Activated CD4-positive, alpha-beta memory T cell treated with anti-CD3 and anti-CD28 coated beads for 36 hours (primary cell): ENCODE measurements around the gene ZNF460. TPM values are rescaled to one million over a fixed set of nuclear protein-coding genes. Genes with fewer than 3 reads are reported as not detected.
A peak's percentile ranks its signal among the peaks of the same experiment; 100 is the strongest.

Source experiments
- CTCF ChIA-PET: fragments of 350-600 bp; sonication (Branson Sonifier 250); formaldehyde crosslinking; loops from one replicate; lab custom pipeline; 2021; ENCODE audit warnings: antibody characterized with exemption, inconsistent platforms; lab: Charles Lee
- POLR2A ChIA-PET: fragments of 350-600 bp; sonication (Branson Sonifier 250); formaldehyde crosslinking; loops from one replicate; lab custom pipeline; 2021; ENCODE audit warnings: antibody characterized with exemption; lab: Charles Lee
- DNase-seq: peaks from one replicate; pipeline ENCODE4 v3.0.0-alpha.2; 2020
- H3K27ac Mint-ChIP-seq: one replicate; pipeline ENCODE4 v1.8.0; 2021; ENCODE audit warnings: mixed read lengths
- H3K27me3 Mint-ChIP-seq: one replicate; pipeline ENCODE4 v1.8.0; 2021; ENCODE audit warnings: mixed read lengths
- H3K36me3 Mint-ChIP-seq: one replicate; pipeline ENCODE4 v1.8.0; 2021; ENCODE audit warnings: mixed read lengths
- H3K4me1 Mint-ChIP-seq: one replicate; pipeline ENCODE4 v1.8.0; 2021; ENCODE audit warnings: low read depth, mixed read lengths
- H3K4me3 Mint-ChIP-seq: one replicate; pipeline ENCODE4 v1.8.0; 2021; ENCODE audit warnings: mild to moderate bottlenecking, mixed read lengths
- H3K9me3 Mint-ChIP-seq: one replicate; pipeline ENCODE4 v1.8.0; 2021; ENCODE audit warnings: mixed read lengths
- intact Hi-C: fragments of 100-400 bp; cut with micrococcal nuclease; formaldehyde crosslinking; loops from one replicate; pipeline ENCODE4 v1.15.1; 2023
- total RNA-seq, 2 experiments: library from RNA; stranded (reverse); gene quantifications; one replicate each; pipeline ENCODE4 v1.2.3, GENCODE V29; 2021

ZNF460 gene
- total RNA-seq, 2 experiments from 2014 or later: 45.5 to 45.8 TPM

DNA sequence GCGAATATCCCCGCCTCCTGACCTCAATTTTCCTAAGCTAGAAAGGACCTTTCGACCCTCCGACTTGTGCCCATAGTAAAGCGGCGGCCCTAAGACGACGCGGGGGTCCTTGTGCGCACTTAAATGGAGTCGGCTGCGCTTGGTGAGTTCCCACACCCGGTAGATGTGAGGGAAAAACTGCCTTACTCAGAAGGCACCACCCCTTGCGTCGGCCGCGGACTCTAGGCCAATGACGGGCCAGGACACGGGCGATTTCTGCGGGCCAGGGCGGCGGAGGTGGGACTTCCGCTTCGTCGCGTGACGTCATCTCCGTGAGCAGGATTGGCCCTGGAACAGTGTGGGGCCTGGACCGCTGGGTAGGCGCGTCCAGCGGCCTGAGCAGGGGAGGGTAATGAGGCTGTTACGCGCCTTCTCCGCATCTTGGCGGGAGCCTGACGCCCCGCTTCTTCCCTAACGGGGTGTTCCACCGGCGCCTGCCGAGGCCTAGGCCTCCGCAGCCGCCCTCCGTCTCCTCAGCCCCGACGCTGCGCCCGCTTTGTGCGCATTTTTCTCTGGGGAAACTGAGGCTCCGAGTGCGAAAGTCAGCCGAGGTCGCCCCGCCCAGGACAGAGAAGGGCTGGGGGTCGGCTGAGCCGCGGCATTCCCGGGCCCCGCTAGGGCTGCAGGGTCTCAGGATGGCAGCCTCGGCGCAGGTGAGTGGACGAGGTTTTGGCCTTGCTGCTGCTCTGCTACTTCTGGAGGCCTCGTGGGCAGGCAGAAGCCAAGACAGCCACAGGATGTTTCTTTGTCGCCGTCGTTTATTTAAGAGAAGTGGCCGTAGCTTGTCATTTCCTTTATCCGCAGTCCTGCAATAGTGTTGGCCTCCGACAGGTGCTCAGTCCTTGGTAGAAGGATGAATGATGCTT, 40.1 kb downstream of the ZNF460 start, which contains the start of gene ZNF543:
Gene ZNF543 (plus strand): TSS at position 293 of the 905 bp plus-strand sequence. CDS start 382 bp downstream, at position 675.
- POLR2A ChIA-PET: no interaction called here
- peaks cover 46% of the 10 kb centered on the region for H3K36me3 Mint-ChIP-seq
- CTCF ChIA-PET: interaction anchor here (0.6 kb wide), 1 partner anchor 835 kb away, joined by 3 read pairs; no protein-coding TSS in a partner anchor
- intact Hi-C loops: loop anchor here (1.0 kb wide), 3 partner anchors 31 to 43 kb away; partner anchors contain the start of genes TRAPPC2B, ZNF304, ZNF460 and ZNF547
- H3K4me3 Mint-ChIP-seq: peak within 1 kb of the TSS; percentile 85
- H3K9me3 Mint-ChIP-seq: peaks cover 41% of the 10 kb centered on the region
- H3K4me1 Mint-ChIP-seq: peaks cover 24% of the 10 kb centered on the region
- peak within 1 kb of the TSS; percentile 83 for H3K27ac Mint-ChIP-seq
- DNase-seq: peak; percentile 96
- peaks cover 18% of the 10 kb centered on the region for H3K27me3 Mint-ChIP-seq

DNA sequence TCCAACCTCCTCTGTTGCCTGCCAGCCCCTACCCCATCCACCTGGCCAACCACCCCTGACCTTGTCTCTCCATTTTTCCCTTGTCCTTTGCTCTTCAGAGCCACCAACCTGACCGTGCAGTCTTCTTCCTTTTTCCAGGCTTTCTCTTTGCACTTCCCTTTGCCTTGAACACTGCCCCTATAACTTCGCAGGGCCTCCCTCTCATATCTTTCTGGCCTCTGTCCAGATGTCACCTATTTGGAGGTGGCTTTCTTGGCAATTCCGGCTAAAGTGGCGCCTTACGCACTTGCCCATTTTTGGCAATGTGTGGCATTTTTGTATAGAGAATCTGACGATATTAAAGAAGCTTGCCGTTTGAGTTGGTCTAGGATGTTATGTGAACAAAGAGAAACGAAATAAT, 40.8 kb downstream of the ZNF460 start:
- ChIA-PET CTCF (interaction anchor here (0.6 kb wide), 1 partner anchor 834 kb away, joined by 3 read pairs; no protein-coding TSS in a partner anchor), POLR2A (no interaction called here)
- intact Hi-C loops: no loop called here
- Mint-ChIP-seq H3K9me3 (peaks cover 40% of the 10 kb centered on the region), H3K4me1 (peaks cover 24% of the 10 kb centered on the region), H3K4me3 (peak overlapping the region; percentile 85), H3K27ac (peak overlapping the region; percentile 83), H3K27me3 (peaks cover 11% of the 10 kb centered on the region), H3K36me3 (peaks cover 49% of the 10 kb centered on the region)
- DNase-seq: no peak

DNA sequence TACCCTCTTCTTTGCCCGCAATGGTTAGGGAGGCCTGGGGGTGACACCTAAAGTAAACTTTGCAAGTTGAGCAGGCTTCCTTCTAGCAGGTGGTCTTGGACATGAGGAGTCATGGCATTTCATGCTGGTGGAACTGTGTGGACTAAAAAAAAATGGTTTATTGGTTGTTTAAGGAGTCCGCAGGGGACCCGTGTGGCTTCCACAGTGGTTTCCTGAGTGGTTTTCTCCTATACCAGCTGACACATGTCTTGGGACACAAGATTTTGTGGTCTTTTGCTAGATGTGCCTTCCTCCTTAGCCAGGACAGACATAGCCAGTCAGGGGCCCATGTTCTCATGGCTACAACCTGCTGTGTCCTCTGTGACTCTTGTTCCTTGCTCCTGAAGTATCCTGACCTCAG, 41.5 kb downstream of the ZNF460 start:
- Mint-ChIP-seq H3K4me3 (peak overlapping the region; percentile 85), H3K27me3 (peaks cover 7% of the 10 kb centered on the region), H3K9me3 (peaks cover 42% of the 10 kb centered on the region), H3K36me3 (peaks cover 53% of the 10 kb centered on the region), H3K27ac (no peak overlapping the region), H3K4me1 (peaks cover 24% of the 10 kb centered on the region)
- ChIA-PET POLR2A (no interaction called here), CTCF (no interaction called here)
- intact Hi-C loops: no loop called here
- no peak for DNase-seq

DNA sequence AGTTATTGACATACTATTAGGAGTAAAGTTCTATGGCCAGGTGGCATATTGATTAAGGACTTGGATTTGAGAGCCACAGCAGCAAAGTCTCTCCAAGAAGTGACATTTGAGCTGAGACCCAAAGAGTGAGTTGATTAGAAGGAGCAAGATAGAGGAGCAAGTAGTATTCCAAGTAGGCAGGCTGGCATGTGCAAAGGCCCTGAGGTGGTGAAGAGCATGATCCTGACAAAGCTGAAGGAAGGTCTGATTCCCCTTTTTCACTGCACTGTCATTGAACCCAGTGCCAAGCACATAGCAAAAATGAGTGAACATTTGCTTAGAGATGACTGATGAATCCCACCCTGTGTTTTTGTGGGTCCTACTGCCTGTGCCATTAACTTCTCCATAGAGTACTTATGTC, 44.7 kb downstream of the ZNF460 start:
- DNase-seq: no peak
- Mint-ChIP-seq H3K36me3 (peaks cover 80% of the 10 kb centered on the region), H3K27ac (no peak overlapping the region), H3K27me3 (no peaks in the 10 kb centered on the region), H3K4me1 (peaks cover 21% of the 10 kb centered on the region), H3K9me3 (peaks cover 71% of the 10 kb centered on the region), H3K4me3 (no peak overlapping the region)
- intact Hi-C loops: no loop called here
- CTCF ChIA-PET: no interaction called here
- POLR2A ChIA-PET: no interaction called here

DNA sequence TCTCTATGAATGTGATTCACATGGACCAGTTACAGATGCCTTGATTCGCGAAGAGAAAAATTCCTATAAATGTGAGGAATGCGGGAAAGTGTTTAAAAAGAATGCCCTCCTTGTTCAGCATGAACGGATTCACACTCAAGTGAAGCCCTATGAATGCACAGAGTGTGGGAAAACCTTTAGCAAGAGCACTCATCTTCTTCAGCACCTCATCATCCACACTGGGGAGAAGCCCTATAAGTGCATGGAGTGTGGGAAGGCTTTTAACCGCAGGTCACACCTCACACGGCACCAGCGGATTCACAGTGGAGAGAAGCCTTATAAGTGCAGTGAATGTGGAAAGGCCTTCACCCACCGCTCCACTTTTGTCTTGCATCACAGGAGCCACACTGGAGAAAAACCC, 47.7 kb downstream of the ZNF460 start:
- H3K4me1 Mint-ChIP-seq: no peaks in the 10 kb centered on the region
- H3K27ac Mint-ChIP-seq: no peak overlapping the region
- CTCF ChIA-PET: no interaction called here
- intact Hi-C loops: no loop called here
- H3K9me3 Mint-ChIP-seq: peaks cover 78% of the 10 kb centered on the region
- POLR2A ChIA-PET: no interaction called here
- DNase-seq: no peak
- H3K27me3 Mint-ChIP-seq: no peaks in the 10 kb centered on the region
- H3K4me3 Mint-ChIP-seq: no peak overlapping the region
- peaks cover 75% of the 10 kb centered on the region for H3K36me3 Mint-ChIP-seq

DNA sequence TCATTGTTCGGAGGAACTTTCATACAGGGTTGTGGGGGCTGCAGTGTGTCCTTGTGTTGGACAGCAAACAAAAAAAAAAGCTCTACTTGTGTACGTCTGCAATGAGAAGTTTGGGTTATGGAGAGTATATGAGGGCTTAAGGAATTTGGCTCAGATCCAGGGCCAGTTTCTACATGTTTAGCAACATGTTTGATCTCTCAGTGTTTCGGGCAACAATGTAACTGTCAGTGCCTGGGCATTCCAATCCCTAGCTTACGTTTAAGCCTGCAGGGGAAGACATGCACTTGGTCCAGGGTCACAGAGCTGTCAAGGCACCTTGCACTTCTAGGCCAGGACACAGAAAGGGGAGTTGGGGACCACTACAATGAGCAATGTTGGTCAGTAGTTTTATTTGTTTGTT, 53.9 kb downstream of the ZNF460 start:
- CTCF ChIA-PET: no interaction called here
- H3K36me3 Mint-ChIP-seq: peaks cover 40% of the 10 kb centered on the region
- no peak for DNase-seq
- peaks cover 58% of the 10 kb centered on the region for H3K9me3 Mint-ChIP-seq
- H3K27ac Mint-ChIP-seq: no peak overlapping the region
- no peaks in the 10 kb centered on the region for H3K4me1 Mint-ChIP-seq
- no peaks in the 10 kb centered on the region for H3K27me3 Mint-ChIP-seq
- H3K4me3 Mint-ChIP-seq: no peak overlapping the region
- intact Hi-C loops: no loop called here
- POLR2A ChIA-PET: no interaction called here

DNA sequence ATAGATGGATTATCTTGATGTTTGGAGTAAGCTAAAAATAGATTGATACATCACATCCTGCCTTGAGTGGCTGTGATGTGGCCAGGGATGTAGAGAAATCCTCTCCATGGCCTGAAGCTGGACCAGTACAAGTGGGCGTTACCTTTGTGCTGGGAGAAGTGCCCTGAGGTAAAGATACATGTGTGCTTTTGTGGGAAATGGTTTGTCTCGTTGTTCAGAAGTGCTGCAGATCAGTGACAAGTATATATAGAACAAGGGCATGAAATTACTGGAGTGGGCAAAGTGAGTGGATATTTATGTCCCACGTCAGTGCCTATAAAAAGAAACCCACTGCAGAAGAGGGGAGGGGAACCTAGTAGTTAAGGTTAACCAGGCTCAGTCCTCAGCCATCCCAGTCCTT, 58.6 kb downstream of the ZNF460 start:
- no peak for DNase-seq
- H3K4me3 Mint-ChIP-seq: no peak overlapping the region
- peaks cover 38% of the 10 kb centered on the region for H3K9me3 Mint-ChIP-seq
- H3K4me1 Mint-ChIP-seq: no peaks in the 10 kb centered on the region
- H3K27me3 Mint-ChIP-seq: no peaks in the 10 kb centered on the region
- H3K27ac Mint-ChIP-seq: no peak overlapping the region
- H3K36me3 Mint-ChIP-seq: peaks cover 23% of the 10 kb centered on the region
- intact Hi-C loops: no loop called here
- CTCF ChIA-PET: interaction anchor here (0.6 kb wide), 1 partner anchor 164 kb away, joined by 5 read pairs; no protein-coding TSS in a partner anchor
- POLR2A ChIA-PET: no interaction called here

DNA sequence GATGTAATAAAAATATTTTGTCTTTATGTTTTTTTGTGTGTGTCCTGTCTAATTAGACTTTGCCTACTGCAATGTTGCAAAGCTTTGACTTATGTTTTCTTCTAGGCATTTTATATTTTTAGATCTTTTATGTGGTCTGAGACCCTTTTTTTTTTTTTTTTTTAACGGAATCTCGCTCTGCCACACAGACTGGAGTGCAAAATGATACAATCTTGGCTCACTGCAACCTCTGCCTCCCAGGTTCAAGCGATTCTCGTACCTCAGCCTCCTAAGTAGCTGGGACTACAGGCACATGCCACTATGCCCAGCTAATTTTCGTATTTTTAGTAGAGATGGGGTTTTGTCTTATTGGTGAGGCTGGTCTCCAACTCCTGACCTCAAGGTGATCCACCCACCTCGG, 62.3 kb downstream of the ZNF460 start:
- H3K27ac Mint-ChIP-seq: no peak overlapping the region
- no peak for DNase-seq
- no peak overlapping the region for H3K4me3 Mint-ChIP-seq
- no peaks in the 10 kb centered on the region for H3K4me1 Mint-ChIP-seq
- ChIA-PET POLR2A (no interaction called here), CTCF (no interaction called here)
- H3K9me3 Mint-ChIP-seq: peaks cover 20% of the 10 kb centered on the region
- peaks cover 7% of the 10 kb centered on the region for H3K36me3 Mint-ChIP-seq
- intact Hi-C loops: no loop called here
- peaks cover 3% of the 10 kb centered on the region for H3K27me3 Mint-ChIP-seq

Other genes with a start within 250 kb of the ZNF460 start
- not detected for gene USP29, start 160.5 kb upstream of the ZNF460 start, total RNA-seq
- not detected for gene ZIM3, start 135.3 kb upstream of the ZNF460 start, total RNA-seq
- gene DUXA, start 113.0 kb upstream of the ZNF460 start, total RNA-seq: not detected
- 10 to 100 TPM; 18.9 to 20.4 TPM for gene ZNF264, start 89.0 kb upstream of the ZNF460 start, total RNA-seq
- under 1 TPM; 0.81 to 0.97 TPM for gene AURKC, start 49.5 kb upstream of the ZNF460 start, total RNA-seq
- 1 to 10 TPM; 6.9 to 7.0 TPM for gene ZNF805, start 39.9 kb upstream of the ZNF460 start, total RNA-seq
- 1 to 10 TPM; 4.0 to 4.3 TPM for gene ZNF543, start 40.0 kb downstream of the ZNF460 start, total RNA-seq
- gene ZNF304, start 70.8 kb downstream of the ZNF460 start, total RNA-seq: 1 to 10 TPM; 3.8 to 4.0 TPM
- 1 to 10 TPM; 3.3 to 3.9 TPM for gene TRAPPC2B, start 83.1 kb downstream of the ZNF460 start, total RNA-seq
- gene ZNF547, start 83.1 kb downstream of the ZNF460 start, total RNA-seq: 1 to 10 TPM; 1.0 to 1.4 TPM
- gene ZNF548, start 109.4 kb downstream of the ZNF460 start, total RNA-seq: 10 to 100 TPM; 12.0 to 12.1 TPM
- 1 to 10 TPM; 4.2 to 5.0 TPM for gene ZNF17, start 130.7 kb downstream of the ZNF460 start, total RNA-seq
- 1 to 10 TPM; 9.3 to 9.4 TPM for gene ZNF749, start 154.8 kb downstream of the ZNF460 start, total RNA-seq
- under 1 TPM in 1 of 2 experiments, not detected in 1; 0.12 TPM for gene VN1R1, start 176.7 kb downstream of the ZNF460 start, total RNA-seq
- 1 to 10 TPM; 3.9 to 4.0 TPM for gene ZNF772, start 197.1 kb downstream of the ZNF460 start, total RNA-seq
- 1 to 10 TPM; 4.3 to 5.1 TPM for gene ZNF419, start 207.3 kb downstream of the ZNF460 start, total RNA-seq
- gene ZNF773, start 219.5 kb downstream of the ZNF460 start, total RNA-seq: 1 to 10 TPM; 4.0 to 4.5 TPM
- gene ZNF549, start 246.9 kb downstream of the ZNF460 start, total RNA-seq: 1 to 10 TPM; 2.9 to 3.4 TPM